Measurements from ENCODE around the gene IFT80.
"Not testable (repeated sequence)": the region's sequence is repeated elsewhere in the genome, so short reads cannot be mapped to it uniquely, and the experiment has no call there.

IFT80 gene

DNA sequence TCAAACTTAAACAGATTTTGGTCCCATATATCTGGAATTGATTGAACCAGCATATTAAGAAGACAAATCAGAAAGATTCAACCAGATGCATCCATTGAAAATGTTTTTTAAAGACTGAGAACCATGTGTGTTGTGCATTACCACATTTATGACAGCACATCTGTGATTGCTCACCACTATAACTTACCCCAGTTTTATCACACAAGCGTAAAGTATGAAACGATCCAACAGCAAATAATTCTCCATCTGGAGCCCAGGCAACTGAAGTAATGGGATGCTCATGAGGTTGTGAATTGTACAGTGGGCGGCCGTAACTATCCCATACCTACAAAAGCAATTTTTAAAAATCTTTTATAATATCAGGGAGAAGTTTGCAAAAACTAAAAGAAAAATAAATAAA is 43.2 kb downstream of the IFT80 start:
- no peak for DNase-seq

GRCh38 chr3:160346511-160346910 is 52.5 kb downstream of the IFT80 start:
- no peak for DNase-seq

GRCh38 chr3:160343132-160343531 is 55.9 kb downstream of the IFT80 start:
- no peak for DNase-seq

- no peak for DNase-seq
Observed at GRCh38 chr3:160340351-160340750, 58.7 kb downstream of the IFT80 start.

DNA sequence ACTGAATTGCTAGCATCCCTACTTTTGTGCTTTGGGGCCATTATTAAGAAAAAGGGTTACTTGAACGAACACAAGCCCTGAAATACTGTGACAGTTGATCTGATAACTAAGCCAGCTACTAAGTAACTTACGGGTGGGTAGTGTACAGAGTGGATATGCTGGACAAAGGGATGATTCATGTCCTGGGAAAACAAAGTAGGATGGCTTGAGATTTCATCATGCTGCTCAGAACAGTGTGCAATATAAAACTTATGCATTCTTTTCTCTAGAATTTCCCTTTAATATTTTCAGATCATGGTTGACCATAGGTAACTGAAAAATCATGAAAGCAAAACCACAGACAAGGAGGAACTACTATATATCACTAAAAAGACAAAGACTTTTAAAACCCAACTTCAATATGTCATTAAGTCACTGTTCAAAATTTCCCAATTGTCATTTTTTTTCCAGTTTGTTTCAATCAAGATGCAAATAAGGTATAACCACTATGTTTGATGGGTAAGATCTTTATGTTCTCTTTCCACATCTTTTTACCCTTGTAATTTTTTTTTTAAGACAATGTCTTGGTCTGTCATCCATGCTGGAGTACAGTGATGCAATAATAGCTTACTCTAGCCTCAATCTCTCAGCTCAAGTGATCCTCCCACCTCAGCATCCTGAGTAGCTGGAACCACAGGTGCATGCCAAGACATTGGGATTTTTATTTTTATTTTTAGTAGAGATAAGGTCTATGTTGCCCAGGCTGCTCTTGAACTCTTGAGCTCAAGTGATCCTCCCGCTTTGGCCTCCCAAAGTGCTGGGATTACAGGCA is 67.7 kb downstream of the IFT80 start:
- no peak for DNase-seq

GRCh38 chr3:160330690-160331089 is 68.3 kb downstream of the IFT80 start:
- DNase-seq, result no peak

DNA sequence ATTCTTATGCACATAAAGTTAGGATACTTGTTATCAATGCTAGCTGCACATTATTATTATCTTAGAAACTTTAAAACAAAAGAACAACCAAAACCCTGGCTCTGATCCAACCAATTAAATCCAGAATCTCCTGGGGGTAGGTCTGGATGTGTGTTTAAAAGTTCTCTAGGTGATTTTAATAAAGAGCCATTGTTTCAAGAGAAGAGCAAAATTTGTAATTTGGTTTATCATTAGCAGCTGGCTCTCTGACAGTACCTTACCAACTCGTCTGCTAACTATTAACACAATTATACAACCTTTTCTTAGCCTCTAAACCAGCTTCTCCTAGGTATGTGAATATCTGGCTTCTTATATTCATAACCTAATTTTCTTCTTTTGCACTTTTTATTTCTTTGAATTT is 68.9 kb downstream of the IFT80 start:
- no peak for DNase-seq

DNA sequence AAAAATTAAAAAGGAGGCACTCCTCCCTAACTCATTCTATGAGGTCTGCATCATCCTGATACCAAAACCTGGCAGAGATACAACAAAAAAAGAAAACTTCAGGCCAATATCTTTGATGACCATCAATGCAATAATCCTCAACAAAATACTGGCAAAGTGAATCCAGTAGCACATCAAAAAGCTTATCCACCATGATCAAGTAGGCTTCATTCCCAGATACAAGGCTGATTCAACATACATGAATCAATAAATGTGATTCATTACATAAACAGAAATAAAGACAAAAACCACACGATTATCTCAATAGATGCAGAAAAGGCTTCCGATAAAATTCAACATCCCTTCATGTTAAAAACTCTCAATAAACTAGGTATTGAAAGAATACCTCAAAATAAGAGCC is 72.7 kb downstream of the IFT80 start:
- DNase-seq, result not testable (repeated sequence)

DNA sequence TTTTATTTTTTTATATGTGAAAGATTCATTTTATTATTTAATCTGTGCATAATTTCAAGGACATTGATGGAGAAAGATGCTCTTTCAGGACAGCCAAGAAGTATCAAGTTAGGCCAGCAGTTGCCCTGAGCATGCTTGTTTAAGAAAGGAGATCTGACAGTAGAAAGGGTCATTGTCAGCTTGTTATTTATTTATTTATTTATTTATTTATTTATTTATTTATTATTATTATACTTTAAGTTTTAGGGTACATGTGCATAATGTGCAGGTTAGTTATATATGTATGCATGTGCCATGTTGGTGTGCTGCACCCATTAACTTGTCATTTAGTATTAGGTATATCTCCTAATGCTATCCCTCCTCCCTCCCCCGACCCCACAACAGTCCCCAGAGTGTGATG is 77.2 kb downstream of the IFT80 start:
- not testable (repeated sequence) for DNase-seq

- DNase-seq, result no peak
Observed at GRCh38 chr3:160319322-160319721, 79.7 kb downstream of the IFT80 start.

GRCh38 chr3:160314995-160315394 is 84.0 kb downstream of the IFT80 start:
- no peak for DNase-seq

GRCh38 chr3:160312014-160312624 is 86.9 kb downstream of the IFT80 start:
- no peak for DNase-seq

DNA sequence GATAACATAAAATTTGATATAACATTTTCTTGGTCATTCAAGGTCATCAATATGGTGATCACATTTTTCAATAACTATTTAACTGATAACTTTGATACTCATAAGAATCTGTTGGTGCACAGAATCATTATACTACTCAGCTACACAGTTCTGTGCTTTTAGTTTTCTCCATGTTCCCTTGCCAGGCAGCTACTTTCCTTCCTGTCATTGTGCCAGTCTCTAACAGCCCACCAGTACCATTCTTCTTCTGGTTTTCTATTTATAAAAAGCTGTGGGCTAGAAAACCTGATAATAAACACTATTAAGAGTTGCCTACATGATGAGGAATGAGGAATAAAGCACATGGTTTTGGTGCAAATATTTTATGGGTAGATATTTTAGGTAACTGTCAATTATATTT is 96.2 kb downstream of the IFT80 start:
- no peak for DNase-seq

GRCh38 chr3:160296591-160296990 is 102.4 kb downstream of the IFT80 start:
- no peak for DNase-seq

DNA sequence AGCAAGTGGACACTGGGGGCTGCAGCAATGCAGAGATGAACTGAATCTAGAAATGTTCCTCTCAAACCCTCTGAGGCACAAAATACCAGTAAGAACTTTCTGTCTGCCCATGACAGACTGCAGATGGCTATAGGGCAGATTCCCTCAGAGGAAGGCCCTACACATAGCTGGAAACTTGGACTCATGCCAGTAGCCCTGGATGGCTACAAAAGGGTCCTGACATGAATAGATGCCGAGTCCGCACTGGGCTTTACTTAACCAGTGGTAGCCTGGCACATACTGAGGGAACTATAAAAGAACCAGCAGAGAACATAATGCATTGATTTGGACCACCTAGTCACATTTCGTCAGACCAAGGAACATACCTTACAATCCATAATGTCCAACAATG is 107.1 kb downstream of the IFT80 start:
- DNase-seq, result no peak

DNA sequence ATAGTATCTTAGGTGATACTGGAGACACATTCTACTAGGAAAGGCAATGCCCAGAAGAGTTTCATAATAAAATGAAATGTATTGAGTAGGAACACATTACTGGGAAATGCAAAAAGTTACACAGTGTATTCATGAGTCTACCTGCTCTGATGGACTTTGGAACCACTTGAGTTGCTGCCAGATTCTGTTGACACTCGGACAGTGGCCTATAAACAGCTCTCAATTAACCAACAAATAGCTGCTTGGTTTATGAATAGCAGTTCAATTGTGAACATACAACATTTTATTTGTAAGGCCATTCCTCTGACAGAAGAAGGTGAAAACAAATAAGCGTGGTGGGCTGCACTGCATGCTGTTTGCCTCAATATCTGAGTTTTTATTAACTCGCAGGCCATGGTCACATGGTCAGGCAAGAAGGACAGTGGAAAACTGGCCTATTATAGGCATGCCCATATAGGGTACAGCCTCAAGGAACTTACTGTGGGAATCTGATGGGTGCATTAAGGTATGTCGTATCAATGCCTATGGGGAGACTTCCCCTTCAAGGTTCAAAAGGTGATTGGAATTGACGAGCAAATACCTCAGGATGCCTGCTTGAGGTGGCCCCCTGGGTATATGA is 107.6 kb downstream of the IFT80 start:
- no peak for DNase-seq

DNA sequence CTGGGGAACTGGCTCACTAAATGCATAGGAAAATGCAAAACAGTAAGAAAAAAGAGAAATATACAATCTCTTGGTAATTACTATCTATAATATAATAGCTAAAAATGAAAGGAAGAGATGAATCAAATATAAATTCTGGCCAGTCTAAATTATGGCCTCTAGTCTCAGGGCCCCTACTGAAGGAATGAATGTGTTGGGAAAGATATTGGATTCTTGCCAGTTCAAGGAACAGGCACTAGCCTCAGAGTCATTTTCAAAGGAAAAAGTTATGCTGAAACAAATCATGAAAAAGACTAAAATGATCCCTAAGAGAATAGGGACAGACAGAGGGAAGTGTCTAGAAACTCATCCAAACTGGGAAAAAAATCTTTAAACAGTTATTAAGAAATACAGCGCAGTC is 111.4 kb downstream of the IFT80 start:
- no peak for DNase-seq

GRCh38 chr3:160286231-160286630 is 112.8 kb downstream of the IFT80 start:
- DNase-seq, result no peak

DNA sequence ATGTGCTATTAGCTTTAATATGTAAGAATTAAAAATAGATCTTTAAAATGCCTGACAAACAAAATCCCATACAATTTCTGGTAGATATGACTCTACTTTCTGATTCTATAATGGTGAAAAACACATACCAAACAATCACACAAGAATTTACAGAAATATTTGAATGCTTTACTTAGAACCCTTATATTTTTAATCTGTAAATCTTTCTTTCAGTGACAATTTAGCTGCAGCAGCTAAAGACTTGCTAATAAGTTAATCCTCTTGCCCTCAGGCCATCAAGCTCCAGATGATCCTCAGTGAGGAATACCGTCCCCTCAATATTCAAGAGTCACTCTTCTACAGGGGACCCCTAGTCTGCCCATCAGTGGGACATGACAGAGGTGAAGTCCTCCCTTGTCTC is 118.2 kb downstream of the IFT80 start:
- DNase-seq, result no peak

DNA sequence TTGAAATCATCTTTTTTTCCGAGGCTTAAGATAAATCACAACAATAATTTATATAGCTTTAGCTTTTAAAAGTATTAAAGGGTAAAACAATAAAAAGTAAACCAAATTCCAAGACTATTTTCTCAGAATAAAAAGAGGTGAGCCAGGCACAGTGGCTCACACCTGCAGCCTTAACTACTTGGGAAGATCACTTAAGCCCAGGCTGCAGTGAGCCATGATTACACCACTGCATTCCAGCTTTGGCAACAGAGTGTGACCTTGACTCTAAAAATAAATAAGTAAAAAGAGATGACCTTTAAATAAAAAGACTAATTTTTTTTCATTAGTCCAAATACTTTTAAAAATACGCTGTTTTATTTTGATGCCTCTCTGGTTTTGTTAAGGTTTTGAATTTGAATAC is 119.4 kb downstream of the IFT80 start:
- no peak for DNase-seq

- DNase-seq, result no peak
Observed at GRCh38 chr3:160278210-160278609, 120.8 kb downstream of the IFT80 start.

DNA sequence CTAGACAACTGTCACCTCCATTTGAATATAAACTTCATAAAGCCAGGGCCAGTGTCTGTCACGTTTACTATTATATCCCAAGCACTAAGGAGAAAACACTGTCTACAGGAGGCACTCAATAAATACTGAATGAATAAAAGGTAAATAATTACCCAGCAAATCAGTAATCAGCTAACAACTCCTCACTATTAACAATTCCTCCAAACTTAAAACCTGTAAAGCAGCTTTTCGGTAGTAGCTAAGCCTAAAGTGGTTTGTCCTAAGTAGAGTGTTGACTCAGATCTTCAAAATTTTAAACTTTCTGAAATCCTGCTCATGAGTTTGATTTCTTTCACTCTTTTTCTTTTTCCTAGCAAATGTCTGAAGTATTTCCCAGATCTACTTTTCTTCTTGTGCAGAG is 133.9 kb downstream of the IFT80 start:
- DNase-seq, result no peak

DNA sequence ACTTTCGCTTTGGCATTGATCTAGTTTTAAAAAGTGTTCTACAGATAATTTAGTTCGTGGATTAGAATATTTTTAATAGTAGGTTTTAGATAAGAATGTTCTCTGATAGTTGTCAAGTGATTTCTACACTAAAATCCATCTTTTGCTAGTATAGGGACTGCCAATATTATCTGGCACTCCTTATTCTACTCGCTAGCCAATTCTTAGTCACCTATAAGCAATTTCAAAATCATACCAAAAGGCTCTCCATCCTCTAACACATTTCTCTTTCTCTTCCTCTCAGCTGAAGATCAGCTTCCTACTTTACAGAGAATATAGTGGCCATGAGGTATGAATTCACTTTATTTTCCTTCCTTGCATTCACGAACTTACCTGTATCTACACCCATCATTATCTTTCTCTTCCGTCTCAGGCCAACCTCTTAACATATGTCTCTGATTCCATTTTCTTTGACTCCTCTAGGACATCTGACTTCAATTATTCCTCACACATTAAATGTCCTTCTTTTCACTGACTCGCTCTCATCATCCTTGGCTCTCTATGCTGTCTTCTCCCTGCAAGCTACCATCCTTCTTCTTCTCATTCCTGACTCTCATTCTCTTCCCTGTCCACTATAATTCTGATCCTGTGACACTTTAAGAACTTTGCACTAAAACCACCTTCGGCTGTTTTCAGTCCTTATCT is 138.3 kb downstream of the IFT80 start:
- DNase-seq, result no peak

DNA sequence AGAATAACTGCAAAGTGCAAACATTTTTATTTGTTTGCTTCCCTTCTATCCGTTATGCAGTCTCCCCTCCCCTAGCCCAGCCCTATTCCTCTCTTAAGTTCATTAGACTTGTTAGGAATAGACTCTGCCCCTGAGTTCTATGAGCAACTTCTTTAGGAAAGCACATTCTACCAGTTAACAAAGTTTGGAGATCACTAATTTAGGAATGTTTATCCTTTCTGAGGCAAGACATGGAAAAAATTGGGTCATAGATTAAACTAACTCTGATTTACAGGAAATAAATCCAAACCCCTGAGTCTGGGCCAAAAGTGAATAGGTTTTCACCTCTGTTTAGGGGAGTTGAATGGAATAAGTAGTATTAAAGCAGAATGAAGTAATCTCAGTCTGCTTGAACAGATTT is 139.4 kb downstream of the IFT80 start:
- no peak for DNase-seq

All from NCI-H1436 treated with DMSO at 0.1 percent for 48 hours (cell line).